Suprapubic skin (tissue), 4 donors: ENCODE measurements around the gene CCDC148. TPM values are rescaled to one million over a fixed set of nuclear protein-coding genes. Genes with fewer than 3 reads are reported as not detected.

Experiments
- DNase-seq, 2 donors: peaks; one replicate each; pipeline ENCODE4 v3.0.0-alpha.2; 2019; ENCODE audit warnings: low spot score in 2 of 2
- H3K27ac ChIP-seq: fragments of 200-600 bp; sonication (generic); one replicate; pipeline ENCODE4 v1.5.1; 2019
- H3K27me3 ChIP-seq: fragments of 200-600 bp; sonication (generic); one replicate; pipeline ENCODE4 v1.5.1; 2019
- H3K36me3 ChIP-seq: fragments of 200-600 bp; sonication (generic); one replicate; pipeline ENCODE4 v1.5.1; 2019
- H3K4me1 ChIP-seq: fragments of 200-600 bp; sonication (generic); one replicate; pipeline ENCODE4 v1.5.1; 2019
- H3K4me3 ChIP-seq: fragments of 200-600 bp; sonication (generic); one replicate; pipeline ENCODE4 v1.5.1; 2019; ENCODE audit warnings: mild to moderate bottlenecking
- H3K9me3 ChIP-seq: fragments of 200-600 bp; sonication (generic); one replicate; pipeline ENCODE4 v1.5.1; 2019
- CTCF ChIP-seq, 2 donors: fragments of 200-600 bp in 1 of 2; fragments of 450-650 bp in 1 of 2; sonication (generic) in 1 of 2; IDR thresholded peaks; one replicate each; pipeline ENCODE4 v1.5.1; 2016 to 2019; ENCODE audit warnings: antibody characterized with exemption in 2 of 2, mild to moderate bottlenecking in 1 of 2, moderate library complexity in 1 of 2
- EP300 ChIP-seq: sonication (generic); formaldehyde crosslinking; IDR thresholded peaks from one replicate; pipeline ENCODE4 v1.6.1; 2017; ENCODE audit warnings: antibody characterized with exemption
- POLR2A ChIP-seq, 2 donors: fragments of 450-650 bp; IDR thresholded peaks; one replicate each; pipeline ENCODE4 v1.6.1; 2017; ENCODE audit warnings: antibody characterized with exemption in 2 of 2, mild to moderate bottlenecking in 2 of 2, moderate library complexity in 2 of 2
- POLR2AphosphoS5 ChIP-seq, 3 donors: sonication (generic); formaldehyde crosslinking; IDR thresholded peaks; one replicate each; pipeline ENCODE4 v1.6.1; 2017; ENCODE audit warnings: antibody characterized with exemption in 3 of 3
- WGBS: methylation state at CpG from one replicate; pipeline ENCODE4 v1.1.5; 2018; 5-methylcytosine and 5-hydroxymethylcytosine counted together
- total RNA-seq, 4 donors: library from RNA; depleted of rRNA; stranded (reverse); fragments of >200 nt; gene quantifications; one replicate each; pipeline ENCODE4 v1.1.0, GENCODE V29; 2016

The CCDC148 gene
- total RNA-seq, 4 donors from 2014 or later: 0.29 to 0.72 (median 0.42) TPM; not detected in 1

GRCh38 chr2:158500333-158500732 lies 43.8 kb upstream of the CCDC148 start:
- DNase-seq: no peak
- Histone ChIP-seq H3K27me3 (no peaks in the 10 kb centered on the region), H3K36me3 (no peaks in the 10 kb centered on the region), H3K4me1 (peaks cover 37% of the 10 kb centered on the region), H3K9me3 (no peaks in the 10 kb centered on the region), H3K4me3 (no peak overlapping the region), H3K27ac (no peak overlapping the region)
- WGBS: 100% methylated on average over 2 of the region's 2 CpGs
- TF ChIP-seq POLR2A (IDR thresholded peaks at IDR 0.05) (no peak), POLR2AphosphoS5 (IDR thresholded peaks at IDR 0.05) (no peak), EP300 (no peak), CTCF (IDR thresholded peaks at IDR 0.05) (no peak)

- peaks cover 38% of the 10 kb centered on the region for H3K4me1 ChIP-seq
- no peaks in the 10 kb centered on the region for H3K9me3 ChIP-seq
- H3K36me3 ChIP-seq: no peaks in the 10 kb centered on the region
- TF ChIP-seq EP300: no peak
- no peak for TF ChIP-seq POLR2AphosphoS5 (IDR thresholded peaks at IDR 0.05)
- TF ChIP-seq POLR2A (IDR thresholded peaks at IDR 0.05): no peak
- TF ChIP-seq CTCF (IDR thresholded peaks at IDR 0.05): no peak
- H3K4me3 ChIP-seq: no peak overlapping the region
- no peak for DNase-seq
- WGBS: 89% methylated on average over 2 of the region's 2 CpGs
- H3K27ac ChIP-seq: no peak overlapping the region
- H3K27me3 ChIP-seq: no peaks in the 10 kb centered on the region
Measured at GRCh38 chr2:158499383-158499782, 42.8 kb upstream of the CCDC148 start.

- no peak overlapping the region for H3K27ac ChIP-seq
- no peaks in the 10 kb centered on the region for H3K36me3 ChIP-seq
- H3K27me3 ChIP-seq: no peaks in the 10 kb centered on the region
- TF ChIP-seq CTCF (IDR thresholded peaks at IDR 0.05): no peak
- TF ChIP-seq POLR2AphosphoS5 (IDR thresholded peaks at IDR 0.05): no peak
- TF ChIP-seq POLR2A (IDR thresholded peaks at IDR 0.05): no peak
- TF ChIP-seq EP300: no peak
- H3K4me1 ChIP-seq: peaks cover 38% of the 10 kb centered on the region
- no peak overlapping the region for H3K4me3 ChIP-seq
- WGBS: 96% methylated on average over 3 of the region's 3 CpGs
- H3K9me3 ChIP-seq: no peaks in the 10 kb centered on the region
- DNase-seq: no peak
Measured at GRCh38 chr2:158498749-158499136, 42.2 kb upstream of the CCDC148 start.

GRCh38 chr2:158498043-158498748 lies 41.6 kb upstream of the CCDC148 start:
- DNase-seq: no peak
- Histone ChIP-seq H3K9me3 (no peaks in the 10 kb centered on the region), H3K27me3 (no peaks in the 10 kb centered on the region), H3K27ac (no peak overlapping the region), H3K4me1 (peaks cover 42% of the 10 kb centered on the region), H3K4me3 (no peak overlapping the region), H3K36me3 (no peaks in the 10 kb centered on the region)
- no peak for TF ChIP-seq CTCF (IDR thresholded peaks at IDR 0.05)

- DNase-seq: no peak
- H3K27me3 ChIP-seq: no peaks in the 10 kb centered on the region
- 47% methylated on average over 1 of the region's 1 CpG for WGBS
- H3K27ac ChIP-seq: no peak overlapping the region
- no peak overlapping the region for H3K4me3 ChIP-seq
- no peaks in the 10 kb centered on the region for H3K36me3 ChIP-seq
- peaks cover 39% of the 10 kb centered on the region for H3K4me1 ChIP-seq
- no peaks in the 10 kb centered on the region for H3K9me3 ChIP-seq
- no peak for TF ChIP-seq POLR2AphosphoS5 (IDR thresholded peaks at IDR 0.05)
- TF ChIP-seq POLR2A (IDR thresholded peaks at IDR 0.05): no peak
- no peak for TF ChIP-seq EP300
- no peak for TF ChIP-seq CTCF (IDR thresholded peaks at IDR 0.05)
Measured at GRCh38 chr2:158497486-158497885, 40.9 kb upstream of the CCDC148 start.
